ENCODE results near the gene GALNT18. TPM values are rescaled to one million over a fixed set of nuclear protein-coding genes. Genes with fewer than 3 reads are reported as not detected.

Gene GALNT18
- total RNA-seq, 1 experiment from 2014 or later, result 1.7 TPM

- H2BK12ac ChIP-seq (ENCODE audit: insufficient read length, low read depth, low read length), result no peak overlapping the region
- H3K4me1 Mint-ChIP-seq, result 0 out of 4 replicates have a peak, but pooled peaks cover 2% of the 10 kb centered on the region in 2 experiments
- H2BK120ac ChIP-seq (ENCODE audit: low read depth, low read length, poor library complexity, severe bottlenecking), result no peak overlapping the region
- H3T11ph ChIP-seq (ENCODE audit: low read length), result no peak overlapping the region
- H3K9ac ChIP-seq (ENCODE audit: extremely low read depth, insufficient read length, low read length), result no peak overlapping the region
- no peak overlapping the region for H3K4ac ChIP-seq (ENCODE audit: low read depth, low read length)
- no peaks in the 10 kb centered on the region; the same call in 1 of the 2 replicates for H3K27me3 Mint-ChIP-seq (ENCODE audit: low read depth)
- H4K5ac ChIP-seq (ENCODE audit: insufficient read length, low read depth, low read length), result no peak overlapping the region
- TF ChIP-seq CTCF (conservative IDR thresholded peaks at IDR 0.05), result no peak
- no peak overlapping the region for H4K91ac ChIP-seq (ENCODE audit: insufficient read length, low read depth, low read length)
- no peak overlapping the region for H3K56ac ChIP-seq (ENCODE audit: insufficient read length, low read depth, low read length)
- no peak overlapping the region for H2BK5ac ChIP-seq (ENCODE audit: insufficient read length, low read length)
- H2BK15ac ChIP-seq (ENCODE audit: low read depth, low read length), result no peak overlapping the region
- no peaks in the 10 kb centered on the region for H3K4me1 ChIP-seq (ENCODE audit: insufficient read depth, low read length)
- H3K79me2 ChIP-seq (ENCODE audit: insufficient read depth, low read length), result no peaks in the 10 kb centered on the region
- no peaks in the 10 kb centered on the region for H4K20me1 ChIP-seq (ENCODE audit: control insufficient read depth, insufficient read depth, insufficient read length)
- no peak overlapping the region for H3K27ac ChIP-seq (ENCODE audit: insufficient read length, low read depth, low read length)
- H3K27ac Mint-ChIP-seq, result no peak overlapping the region
- H3K27me3 ChIP-seq (ENCODE audit: insufficient read depth, low read length), result no peaks in the 10 kb centered on the region
- H2BK20ac ChIP-seq (ENCODE audit: low read depth, low read length, poor library complexity, severe bottlenecking), result no peak overlapping the region
- no peak overlapping the region for H3K4me3 Mint-ChIP-seq
- no peaks in the 10 kb centered on the region for H3K79me1 ChIP-seq (ENCODE audit: insufficient read depth, low read depth, low read length, poor library complexity, severe bottlenecking)
- no peaks in the 10 kb centered on the region for H3K9me3 ChIP-seq (ENCODE audit: control insufficient read depth, low read depth, low read length)
- no peak overlapping the region for H4K8ac ChIP-seq (replicated peaks; ENCODE audit: insufficient read length, low read depth, low read length)
- peaks cover 0 to 8% (median 3%) of the 10 kb centered on the region in 3 experiments; a peak in 3 of 7 replicates for H3K36me3 Mint-ChIP-seq (ENCODE audit: insufficient read depth in 1 of 3, low read depth in 3 of 3)
- H3K4me2 ChIP-seq (ENCODE audit: insufficient read depth, insufficient read length, low read length), result no peak overlapping the region
- H3K14ac ChIP-seq (ENCODE audit: insufficient read depth, low read length), result no peak overlapping the region
- peaks cover 2 to 6% of the 10 kb centered on the region in 2 experiments; a peak in 2 of 5 replicates for H3K9me3 Mint-ChIP-seq
- no peak for DNase-seq
- H3K18ac ChIP-seq (ENCODE audit: insufficient read length, low read depth, low read length), result no peak overlapping the region
- H3K23me2 ChIP-seq (ENCODE audit: insufficient read length, low read depth, low read length, poor library complexity, severe bottlenecking), result no peaks in the 10 kb centered on the region
- no peak overlapping the region for H2AFZ ChIP-seq (ENCODE audit: low read length)
- H2AK5ac ChIP-seq (ENCODE audit: insufficient read length, low read length), result no peak overlapping the region
- no CpG with 5 or more reads among the region's 1 CpG for WGBS (ENCODE audit: extremely low coverage, insufficient read length, low lambda C conversion rate)
- no peak overlapping the region for H3K23ac ChIP-seq (ENCODE audit: insufficient read length, low read depth, low read length)
These were observed 23.6 kb downstream of the GALNT18 start for GRCh38 chr11:11598243-11598642.
